Measurements from ENCODE around the gene CUZD1.

The CUZD1 gene

GRCh38 chr10:122815458-122815857, 30.2 kb downstream of the CUZD1 start:
- no peak for DNase-seq (ENCODE audit: low read depth)

GRCh38 chr10:122814493-122814892, 31.2 kb downstream of the CUZD1 start:
- no peak for DNase-seq (ENCODE audit: low read depth)

- DNase-seq (ENCODE audit: low read depth) = no peak
Observed at GRCh38 chr10:122812751-122813150, 32.9 kb downstream of the CUZD1 start.

GRCh38 chr10:122802282-122802681, 43.4 kb downstream of the CUZD1 start:
- DNase-seq (ENCODE audit: low read depth) = no peak

GRCh38 chr10:122798704-122799231, 46.9 kb downstream of the CUZD1 start:
- DNase-seq (ENCODE audit: low read depth) = no peak

- no peak for DNase-seq (ENCODE audit: low read depth)
Observed at GRCh38 chr10:122796796-122797195, 48.9 kb downstream of the CUZD1 start.

- DNase-seq (ENCODE audit: low read depth) = no peak
Observed at GRCh38 chr10:122795924-122796323, 49.7 kb downstream of the CUZD1 start.

GRCh38 chr10:122786269-122786668, 59.4 kb downstream of the CUZD1 start:
- DNase-seq (ENCODE audit: low read depth) = no peak

- DNase-seq (ENCODE audit: low read depth) = no peak
Observed at GRCh38 chr10:122782911-122783310, 62.7 kb downstream of the CUZD1 start.
